Stimulated activated CD4-positive, alpha-beta T cell treated with anti-CD3 and anti-CD28 coated beads, Interleukin-1b, Interleukin-23, amount 100 ng/mL, for 1 hour (primary cell): ENCODE results near the gene SDC3.

Source experiments
- DNase-seq, 2 donors: peaks; one replicate each; pipeline ENCODE4 v3.0.0-alpha.2; 2020; ENCODE audit warnings: low read depth in 2 of 2

SDC3 gene

DNA sequence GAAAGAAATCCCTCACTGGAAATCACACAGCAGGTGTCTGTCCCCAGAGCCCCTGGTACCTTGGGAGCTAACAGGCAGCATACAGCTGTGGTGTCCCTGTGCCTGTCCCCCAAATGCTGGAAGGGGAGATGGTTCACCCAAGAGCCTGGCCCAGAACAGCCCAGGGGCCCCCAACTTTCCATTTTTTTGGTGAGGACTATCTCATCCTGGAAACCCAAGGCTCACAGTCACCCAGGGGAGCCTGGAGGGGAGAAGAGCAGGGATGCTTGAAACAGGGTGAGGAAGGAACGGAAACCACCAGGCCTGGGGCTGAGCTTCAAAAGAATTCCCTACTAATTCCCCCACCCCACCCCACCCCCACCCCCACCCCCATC, 3.6 kb downstream of the SDC3 start:
- no peak for DNase-seq

DNA sequence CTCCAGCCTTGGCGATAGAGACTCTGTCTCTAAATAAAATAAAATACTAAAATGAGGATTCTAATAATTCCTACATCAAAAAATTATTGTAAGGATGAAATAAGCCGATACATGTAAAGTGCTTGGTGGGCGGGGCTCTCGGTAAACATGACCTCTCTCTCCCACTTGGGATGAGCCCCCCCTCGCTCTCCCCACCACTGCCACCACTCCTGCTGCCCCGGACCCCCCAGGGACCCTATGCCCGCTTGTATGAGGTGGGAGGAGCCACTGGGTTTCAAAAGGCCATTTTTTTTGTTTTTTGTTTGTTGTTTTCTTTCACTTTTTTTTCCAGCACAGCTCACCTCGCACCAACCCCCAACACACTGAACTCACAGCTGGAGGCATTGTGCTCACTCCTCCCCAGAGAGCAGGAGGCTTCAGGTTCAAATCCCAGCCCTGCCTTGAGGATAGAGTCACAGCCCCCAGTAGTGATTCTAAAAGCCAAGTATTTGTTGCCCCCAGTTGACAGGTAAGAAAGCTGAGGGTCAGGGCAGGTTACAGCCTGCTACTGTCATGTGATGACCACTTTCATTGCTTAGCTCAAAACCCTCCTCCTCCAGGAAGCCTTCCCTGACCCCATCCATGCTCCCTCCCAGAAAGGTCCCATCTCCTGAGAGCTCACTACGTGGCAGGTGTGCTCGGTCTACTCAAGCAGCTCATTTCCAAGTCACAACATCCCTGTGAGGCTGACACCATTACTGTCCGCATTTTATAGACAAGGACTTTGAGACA, 4.2 kb downstream of the SDC3 start:
- no peak for DNase-seq

DNA sequence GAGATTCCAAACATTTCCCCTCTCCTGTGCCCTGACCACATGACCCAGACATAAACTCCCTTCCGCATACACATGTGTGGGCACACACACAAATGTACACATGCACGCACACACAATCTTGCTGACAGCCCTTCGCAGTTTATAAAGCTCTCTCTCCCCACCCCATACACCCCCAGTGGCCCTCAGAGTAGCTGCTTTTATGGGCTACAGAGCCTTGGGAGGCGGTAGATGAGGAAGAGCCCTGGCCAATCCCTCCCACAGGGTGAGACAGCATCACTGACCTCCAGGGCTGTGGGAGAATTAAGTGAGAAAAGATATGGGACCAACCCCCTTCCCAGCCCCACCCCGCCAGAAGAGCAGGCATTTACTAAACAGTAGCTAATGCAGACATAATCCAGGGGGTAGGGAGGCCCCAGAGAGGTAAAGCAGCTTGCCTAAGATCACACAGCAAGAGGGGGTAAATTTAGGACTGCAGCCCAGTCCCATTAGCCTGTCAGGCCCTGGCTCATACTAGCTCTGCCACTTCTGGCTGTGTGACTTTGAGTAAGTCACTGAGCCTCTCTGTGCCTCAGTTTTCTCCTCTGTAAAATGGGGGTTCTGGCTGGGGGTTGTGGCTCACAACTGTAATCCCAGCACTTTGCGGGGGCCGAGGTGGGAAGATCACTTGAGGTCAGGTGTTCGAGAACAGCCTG, 5.1 kb downstream of the SDC3 start:
- no peak for DNase-seq

DNA sequence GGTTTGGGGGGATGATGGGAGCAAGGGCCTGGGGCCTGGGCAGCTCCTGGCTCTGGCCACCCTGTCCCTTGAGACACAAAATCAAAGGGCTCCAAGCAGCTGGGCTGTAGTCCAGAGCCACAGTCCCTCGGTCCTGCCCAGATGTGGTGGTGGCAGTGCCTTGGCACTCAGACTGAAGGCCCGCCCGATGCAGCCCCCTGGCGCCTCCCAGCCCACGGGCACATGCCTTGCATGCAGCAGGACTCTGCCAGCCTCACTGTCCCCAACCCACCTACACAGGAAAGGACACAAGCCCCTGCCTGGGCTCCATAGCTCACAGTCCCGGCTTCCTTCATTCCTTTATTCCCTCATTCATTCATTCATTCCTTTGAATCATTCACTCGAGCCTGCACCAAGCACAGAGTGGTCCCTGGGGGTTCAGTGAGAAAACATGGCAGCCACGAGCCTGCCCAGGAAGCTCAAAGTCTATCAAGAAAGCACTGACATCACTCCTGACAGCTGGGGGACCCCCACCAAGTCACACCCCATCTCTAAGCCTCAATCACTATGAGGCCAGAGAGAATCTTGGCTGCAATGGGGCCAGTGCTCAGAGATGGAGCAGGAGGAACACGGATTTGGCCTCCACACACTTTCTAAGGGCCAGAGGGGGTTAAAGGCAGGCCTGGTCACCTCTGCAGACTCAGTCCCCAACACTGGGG, 5.8 kb downstream of the SDC3 start:
- no peak for DNase-seq

DNA sequence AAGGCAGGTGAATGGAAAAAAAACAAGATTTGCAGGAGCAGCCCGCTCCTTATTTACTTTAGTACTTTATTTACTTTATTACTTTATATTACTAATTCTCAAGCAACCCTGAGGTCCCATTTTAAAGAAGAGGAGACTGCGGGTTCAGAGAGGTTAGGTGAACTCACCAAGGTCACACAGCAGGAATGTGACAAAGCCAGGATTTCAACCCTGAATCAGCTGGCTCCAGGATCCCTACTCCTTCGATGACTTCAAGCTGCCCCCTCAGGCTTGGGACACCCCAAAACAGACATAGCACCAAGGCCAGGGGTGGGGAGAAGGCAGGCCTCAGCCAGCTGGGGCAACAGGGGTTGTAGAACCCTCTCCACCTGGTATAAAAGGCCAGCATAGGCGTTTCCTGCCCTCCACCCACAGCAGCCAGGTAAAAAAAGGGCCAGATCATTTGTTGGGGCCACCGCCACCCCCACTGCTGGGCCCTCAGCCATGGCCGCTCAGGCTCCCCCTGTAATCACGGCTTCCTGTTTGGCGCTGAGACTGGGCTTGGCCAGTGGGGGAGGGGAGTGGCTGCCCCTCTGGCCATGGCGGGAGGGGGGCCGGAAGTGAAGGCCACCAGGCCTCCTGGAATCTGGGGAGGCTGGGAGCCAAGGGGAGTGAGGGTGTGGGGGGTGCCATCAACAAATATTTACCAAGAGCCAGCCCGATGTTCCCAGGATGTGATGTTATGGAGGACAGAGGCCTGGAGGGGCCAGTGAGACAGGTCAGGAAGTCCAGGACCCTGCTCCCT, 6.6 kb downstream of the SDC3 start:
- DNase-seq = no peak

DNA sequence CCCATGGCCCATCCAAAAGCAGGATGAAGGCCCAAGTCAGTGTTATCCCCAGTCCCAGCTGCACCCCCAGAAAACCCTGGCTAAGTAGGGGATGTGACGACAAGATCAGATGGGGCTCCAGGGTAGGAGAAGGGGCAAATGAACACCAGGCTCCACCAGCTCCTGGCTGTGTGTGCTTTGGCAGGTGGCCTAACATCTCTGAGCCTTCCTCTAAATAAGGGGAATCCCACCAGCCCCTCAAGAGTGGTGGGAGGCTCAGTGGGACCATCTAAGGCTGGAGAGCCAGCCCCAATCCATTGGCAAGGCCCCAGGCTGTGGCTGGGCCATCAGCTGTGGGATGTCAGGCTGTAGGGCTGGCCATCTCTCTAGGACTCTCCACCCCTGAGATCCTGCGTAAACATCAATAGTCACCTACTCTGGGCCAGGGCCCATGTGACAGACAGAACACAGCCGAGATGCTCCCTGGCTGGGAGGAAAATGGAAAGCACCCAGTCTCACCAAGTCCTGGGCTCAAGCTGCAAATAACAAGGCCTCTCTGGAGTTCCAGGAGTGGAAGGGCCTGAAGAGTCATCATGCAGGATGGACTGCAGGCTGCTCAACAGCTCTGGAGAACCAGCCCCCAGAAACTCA, 7.5 kb downstream of the SDC3 start:
- DNase-seq = no peak

DNA sequence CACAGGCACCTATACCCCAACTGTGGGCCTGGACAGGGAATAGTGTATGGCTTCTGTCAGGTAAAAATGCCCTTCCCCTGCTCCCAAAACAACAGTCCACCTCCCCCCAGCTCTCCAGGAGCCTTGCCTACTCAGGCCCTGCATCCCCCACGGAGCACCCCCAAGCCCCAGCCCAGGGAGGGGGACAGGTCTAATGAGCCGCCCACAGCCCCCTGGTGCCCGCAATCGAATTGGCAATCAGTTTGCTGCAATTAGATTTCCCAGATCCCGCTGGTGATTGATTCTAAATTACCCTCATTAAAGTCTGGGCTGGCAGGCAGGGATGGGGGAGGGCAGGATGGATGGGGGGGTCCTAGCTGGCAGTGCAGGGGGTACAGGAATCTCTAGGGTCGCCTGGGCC, 8.1 kb downstream of the SDC3 start:
- DNase-seq = no peak

DNA sequence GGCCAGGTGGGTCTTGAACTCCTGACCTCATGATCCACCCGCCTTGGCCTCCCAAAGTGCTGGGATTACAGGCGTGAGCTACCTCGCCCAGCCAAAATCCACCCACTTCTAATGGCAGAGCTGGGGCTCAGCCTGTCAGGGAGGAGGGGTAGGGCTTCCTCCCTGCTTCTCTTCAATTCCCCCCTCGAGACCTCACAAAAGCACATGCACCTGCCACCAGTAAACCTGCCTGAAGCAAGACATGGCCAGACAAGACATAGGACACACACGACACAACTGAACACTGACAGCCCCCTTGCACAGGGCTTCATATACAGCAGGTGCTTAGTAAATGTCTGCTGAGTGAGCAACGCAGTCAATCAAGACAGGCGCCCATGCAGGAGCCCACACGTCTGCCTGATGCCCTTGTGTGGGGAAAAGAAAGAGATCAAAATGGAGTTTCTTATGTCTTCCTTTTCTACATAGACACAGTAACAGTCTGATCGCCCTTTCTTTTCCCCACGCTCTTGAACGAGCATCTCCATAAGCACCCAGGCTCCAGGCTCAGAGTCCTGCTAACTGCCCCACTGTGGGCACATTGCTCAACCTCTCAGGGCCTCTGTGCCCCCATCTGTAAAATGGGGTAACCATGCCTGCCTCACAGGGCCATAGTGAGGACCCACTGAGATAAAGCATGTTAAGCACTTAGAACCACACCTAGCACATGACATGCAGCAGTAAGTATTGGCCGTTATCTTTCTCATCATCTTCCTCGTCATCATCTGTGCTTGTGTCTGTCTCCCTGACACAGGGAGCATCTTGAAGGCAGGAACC, 8.8 kb downstream of the SDC3 start:
- no peak for DNase-seq

DNA sequence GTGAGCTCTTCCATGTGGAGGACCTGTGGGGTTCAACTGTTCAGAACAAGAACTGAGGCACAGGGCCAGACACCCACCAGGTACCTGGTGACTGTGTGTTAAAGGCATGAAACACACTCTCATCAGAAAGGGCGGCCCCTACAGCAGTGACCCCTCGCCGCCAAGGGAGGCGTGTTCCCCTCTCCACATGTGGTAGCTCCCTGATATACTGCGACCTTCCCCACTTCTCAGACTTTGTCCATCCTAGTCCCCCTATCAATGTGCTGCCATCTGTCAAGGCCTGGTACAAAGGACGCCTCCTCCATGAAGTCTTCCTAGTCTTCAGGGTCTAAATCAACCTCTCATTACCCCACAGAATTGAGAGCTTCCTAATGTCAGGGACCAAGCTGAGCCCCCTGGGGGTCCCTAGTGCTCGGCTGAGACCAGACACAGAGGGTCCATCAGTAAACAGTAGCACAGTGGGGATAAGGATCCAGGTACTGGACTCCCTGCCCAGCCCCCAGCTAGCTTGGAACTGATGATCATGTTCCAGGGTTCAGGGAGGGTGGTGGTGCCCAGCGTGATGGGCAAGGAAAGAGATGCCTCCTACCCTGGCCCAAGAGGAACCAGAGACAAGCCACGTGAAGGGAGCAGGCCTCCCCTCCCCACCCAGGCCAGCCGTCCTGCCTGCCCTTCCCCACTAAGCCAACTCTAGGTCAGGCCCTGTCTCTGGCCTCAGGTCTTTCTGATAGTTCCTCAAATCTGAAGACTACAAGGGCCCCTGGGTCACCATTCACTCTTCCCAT, 10.3 kb downstream of the SDC3 start:
- DNase-seq = no peak

DNA sequence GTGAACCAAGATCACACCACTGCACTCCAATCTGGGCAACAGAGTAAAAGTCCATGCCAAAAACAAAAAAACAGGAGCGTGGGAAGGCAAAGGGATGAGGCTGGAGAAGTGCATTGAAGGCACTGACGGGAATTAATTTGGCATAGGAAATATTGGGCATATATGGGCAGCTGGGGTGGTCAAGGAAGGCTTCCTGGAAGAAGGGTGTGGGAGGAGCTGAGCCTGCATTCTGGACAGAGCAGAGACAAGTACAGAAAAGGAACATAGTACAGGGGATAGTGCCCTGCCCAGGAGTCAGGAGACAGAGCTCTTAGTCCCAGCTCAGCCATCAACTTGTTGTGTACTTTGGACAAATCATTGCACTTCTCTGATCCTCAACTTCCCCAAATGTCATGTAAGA, 11.7 kb downstream of the SDC3 start:
- DNase-seq = no peak

DNA sequence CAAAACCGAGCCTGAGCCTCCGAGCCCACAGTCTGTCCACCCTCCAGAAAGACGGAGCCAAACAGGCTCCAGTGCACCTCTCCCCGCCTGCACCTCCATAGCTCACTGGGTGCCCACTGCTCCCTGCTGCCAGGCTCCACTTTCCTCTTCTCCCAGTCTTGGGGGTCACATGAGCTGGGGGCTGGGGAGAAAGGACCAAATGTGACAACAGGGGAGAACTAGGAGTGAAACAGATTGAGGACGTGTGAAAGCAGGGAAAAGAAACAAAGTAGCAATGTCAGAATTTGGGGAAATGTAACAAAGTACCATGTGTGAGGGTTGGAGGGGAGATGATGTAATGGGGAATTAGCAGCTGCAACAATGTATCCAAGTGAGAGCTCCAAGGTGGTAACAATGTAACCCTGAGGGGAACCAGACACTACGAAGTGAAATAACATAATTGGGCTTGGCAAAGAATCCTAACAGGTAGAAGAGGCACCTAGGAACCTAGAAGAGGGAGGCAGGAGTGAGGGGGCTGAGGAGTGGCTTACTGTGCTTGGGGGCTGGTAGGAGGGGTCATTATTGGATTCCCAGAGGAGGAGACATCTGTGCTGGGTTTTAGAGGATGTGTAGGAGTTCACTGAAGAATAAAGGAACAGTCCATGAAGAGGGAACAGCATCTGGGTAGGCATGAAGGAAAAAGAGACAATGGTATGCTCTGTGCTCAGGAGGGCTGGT, 12.5 kb downstream of the SDC3 start:
- DNase-seq = no peak

DNA sequence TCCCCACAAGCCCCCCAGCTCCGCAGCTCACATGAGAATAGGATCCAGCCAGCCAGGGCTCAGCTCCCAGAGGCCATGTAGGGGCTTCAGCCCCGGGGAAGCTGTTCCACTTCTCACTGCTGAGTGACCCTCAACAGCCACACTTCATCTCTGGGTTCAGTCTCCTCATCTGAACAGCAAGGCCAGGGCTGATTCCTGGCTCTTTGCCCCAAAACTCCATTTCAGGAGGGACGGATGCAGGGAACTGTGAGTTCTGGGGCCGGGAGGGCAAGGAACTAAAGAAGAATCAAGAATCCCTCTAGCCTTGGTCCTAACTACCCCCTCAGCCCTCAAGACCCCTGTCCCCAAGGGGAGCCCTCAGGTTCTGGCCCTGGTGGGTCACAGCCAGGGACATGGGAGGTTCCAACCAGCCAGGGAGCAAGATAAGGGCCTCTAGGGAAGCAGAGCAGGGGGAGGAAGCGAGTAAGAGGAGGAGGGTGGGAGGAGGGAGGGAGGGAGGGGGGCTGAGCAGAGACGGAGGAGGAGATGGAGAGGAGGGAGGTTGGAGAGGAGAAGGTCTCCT, 13.1 kb downstream of the SDC3 start:
- no peak for DNase-seq

DNA sequence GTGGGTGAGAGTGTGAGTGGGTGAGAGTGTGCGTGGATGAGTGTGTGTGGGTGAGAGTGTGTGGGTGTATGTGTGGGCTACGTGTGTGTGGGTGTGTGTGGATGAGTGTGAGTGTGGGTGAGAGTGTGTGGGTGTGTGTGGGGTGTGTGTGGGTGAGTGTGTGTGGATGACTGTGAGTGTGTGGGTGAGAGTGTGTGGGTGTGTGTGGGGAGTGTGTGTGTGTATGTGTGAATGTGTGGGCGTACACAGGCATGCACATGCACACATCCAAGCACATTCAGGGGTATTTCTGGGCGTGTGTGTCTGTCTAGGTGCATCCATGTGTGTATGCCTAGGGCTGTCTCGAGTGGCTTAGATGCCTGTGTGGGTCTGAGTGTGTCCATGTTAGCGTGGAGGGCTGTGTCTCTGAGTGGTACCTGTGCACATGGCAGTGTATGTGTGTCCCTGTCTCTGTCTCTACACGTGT, 14.0 kb downstream of the SDC3 start:
- no peak for DNase-seq

DNA sequence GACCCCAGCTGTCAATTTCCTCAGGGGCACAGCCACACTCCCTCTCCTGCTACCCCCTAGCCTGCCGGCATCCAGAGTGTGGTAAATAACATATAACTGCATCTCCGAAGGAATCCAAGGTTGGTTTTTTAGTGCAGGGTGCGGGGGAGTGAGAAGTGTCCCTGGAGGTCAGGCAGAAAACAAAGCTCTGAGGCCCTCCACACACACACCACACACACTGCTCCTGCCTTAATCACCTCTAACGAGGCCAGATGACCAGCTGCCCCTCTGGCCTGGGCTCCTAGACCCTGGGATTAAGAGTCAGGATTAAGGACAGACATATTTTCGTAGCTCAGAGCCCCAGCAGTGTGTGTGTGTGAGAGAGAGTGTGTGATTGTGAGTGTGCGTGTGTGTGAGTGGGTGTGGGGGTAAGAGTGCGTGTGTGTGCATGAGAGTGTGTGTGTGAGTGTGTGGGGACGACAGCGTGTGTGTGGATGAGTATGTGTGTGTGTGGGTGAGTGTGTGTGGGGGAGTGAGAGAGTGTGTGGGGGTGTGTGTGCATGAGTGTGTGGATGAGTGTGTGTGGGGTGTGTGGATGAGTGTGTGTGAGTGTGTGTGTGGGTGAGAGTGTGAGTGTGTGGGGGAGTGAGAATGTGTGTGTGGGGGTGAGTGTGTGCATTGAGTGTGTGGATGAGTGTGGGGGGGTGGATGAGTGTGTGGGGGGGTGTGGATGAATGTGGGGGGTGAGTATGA, 14.6 kb downstream of the SDC3 start:
- no peak for DNase-seq

DNA sequence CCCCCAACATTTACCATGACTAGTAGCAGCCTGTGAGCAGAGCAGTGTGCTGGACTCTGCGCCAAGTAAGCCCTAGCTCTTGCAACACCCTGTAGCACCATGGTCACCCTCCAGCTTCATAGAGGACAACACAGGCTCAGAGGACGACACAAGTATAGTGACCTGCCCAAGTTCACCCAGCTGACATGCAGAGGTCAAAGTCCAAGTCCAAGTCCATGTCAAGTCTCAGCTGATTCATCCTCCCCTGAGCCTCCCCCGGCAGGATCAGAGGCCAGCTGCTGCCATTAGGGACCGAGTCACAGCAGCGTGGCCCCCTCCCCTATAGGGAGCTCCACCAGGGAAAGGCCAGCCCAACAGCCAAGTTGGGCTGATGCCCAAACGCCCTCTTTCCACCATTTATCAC, 15.9 kb downstream of the SDC3 start:
- DNase-seq = no peak

DNA sequence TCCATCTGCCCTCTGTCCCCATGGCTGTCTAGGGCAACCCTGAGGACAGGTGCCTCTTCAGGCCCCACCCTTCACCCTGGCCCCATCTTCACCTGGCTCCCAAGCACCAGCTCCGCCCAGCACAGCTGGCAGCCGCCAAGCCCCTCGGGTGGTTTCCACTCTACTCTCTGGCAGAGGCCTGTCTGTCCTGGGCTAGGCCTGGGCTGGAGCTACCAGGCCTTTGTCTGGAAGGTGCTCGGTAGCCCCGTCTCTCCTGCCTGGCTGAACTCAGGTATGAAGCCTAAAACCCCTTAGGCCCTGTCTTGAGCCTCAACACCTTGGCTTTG, 17.4 kb downstream of the SDC3 start:
- DNase-seq = no peak

DNA sequence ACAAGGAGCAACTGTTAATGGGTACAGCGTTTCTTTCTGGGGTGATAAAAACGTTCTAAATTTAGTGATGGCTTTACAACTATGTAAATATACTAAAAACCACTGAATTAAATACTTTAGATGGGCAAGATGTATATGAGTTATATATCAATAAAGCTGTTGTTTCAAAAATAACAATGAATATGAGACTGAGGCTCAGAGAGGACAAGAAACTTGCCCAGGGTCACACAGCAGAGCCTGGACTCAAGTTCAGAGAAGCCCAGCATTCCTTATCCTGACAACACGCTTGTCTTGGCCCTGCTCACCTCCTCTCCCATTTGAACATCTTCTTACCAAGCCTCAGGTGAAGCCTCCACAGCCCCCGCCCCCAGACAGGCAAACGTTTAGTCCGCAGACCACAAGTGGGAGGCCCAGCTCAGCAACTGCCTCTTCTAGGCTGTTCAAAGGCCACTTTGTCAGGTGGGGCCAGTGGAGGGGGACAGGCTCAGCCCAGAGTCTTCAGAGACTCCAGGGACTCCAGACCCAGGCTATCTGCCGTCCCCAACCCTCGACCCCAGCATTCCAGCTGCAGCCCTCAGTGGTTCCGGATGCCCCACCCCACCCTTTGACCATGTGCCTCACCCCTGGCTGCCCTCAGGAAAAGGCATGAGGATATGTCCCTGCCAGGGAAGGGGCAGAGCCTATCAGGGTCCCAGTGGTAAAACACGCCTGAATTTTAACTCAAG, 17.9 kb downstream of the SDC3 start:
- no peak for DNase-seq

DNA sequence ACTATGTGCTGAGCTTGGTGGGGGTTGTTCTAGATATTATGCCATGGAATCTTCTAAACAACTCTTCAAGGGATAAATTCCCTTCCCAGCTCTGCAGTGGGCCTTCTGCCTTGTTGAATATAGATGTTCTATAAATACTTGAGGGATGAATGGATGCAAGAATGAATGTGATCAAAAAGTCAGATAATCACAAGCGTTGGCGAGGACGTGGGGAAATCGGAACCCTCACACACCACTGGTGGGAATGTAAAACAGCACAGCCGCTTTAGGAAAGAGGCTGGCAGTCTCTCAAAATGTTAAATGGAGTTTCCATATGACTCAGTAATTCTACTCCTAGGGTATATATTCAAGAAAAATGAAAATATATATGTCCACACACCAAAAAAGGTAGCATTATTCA, 19.0 kb downstream of the SDC3 start:
- no peak for DNase-seq
